ENCODE measurements around the gene FLYWCH2.
"Not testable (repeated sequence)": the region's sequence is repeated elsewhere in the genome, so short reads cannot be mapped to it uniquely, and the experiment has no call there.

Gene FLYWCH2

DNA sequence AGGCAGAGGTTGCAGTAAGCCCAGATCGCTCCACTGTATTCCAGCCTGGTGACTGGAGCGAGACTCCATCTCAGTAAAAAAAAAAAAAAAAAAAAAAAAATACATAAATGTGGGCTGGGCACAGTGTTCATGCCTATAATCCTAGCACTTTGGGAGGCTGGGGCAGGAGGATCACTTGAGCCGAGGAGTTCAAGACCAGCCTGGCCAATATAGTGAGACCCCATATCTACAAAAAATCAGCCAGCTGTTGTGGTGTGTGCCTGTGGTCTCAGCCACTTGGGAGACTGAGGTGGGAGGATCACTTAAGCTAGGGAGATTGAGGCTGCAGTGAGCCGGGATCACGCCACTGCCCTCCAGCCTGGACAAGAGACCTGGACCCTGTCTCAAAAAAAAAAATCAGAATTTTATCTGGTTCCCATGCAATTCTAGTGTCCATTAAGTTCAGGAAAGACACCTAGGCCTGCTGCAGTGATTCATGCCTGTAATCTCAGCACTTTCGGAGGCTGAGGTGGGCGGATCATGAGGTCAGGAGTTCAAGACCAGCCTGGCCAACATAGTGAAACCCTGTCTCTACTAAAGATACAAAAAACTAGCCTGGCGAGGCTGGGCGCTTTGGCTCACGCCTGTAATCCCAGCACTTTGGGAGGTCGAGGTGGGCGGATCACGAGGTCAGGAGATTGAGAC lies 48.4 kb downstream of the FLYWCH2 start:
- not testable (repeated sequence) for FAIRE-seq; DNase-seq (ENCODE audit: extremely low spot score, insufficient read length, low read depth)

DNA sequence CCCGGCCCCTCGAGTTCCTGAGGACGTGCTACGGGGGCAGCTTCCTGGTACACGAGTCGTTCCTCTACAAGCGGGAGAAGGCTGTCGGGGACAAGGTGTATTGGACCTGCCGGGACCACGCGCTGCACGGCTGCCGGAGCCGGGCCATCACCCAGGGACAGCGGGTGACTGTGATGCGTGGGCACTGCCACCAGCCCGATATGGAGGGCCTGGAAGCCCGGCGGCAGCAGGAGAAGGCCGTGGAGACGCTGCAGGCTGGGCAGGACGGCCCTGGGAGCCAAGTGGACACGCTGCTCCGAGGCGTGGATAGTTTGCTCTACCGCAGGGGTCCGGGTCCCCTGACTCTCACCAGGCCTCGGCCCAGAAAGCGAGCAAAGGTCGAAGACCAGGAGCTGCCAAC lies 50.1 kb downstream of the FLYWCH2 start:
- DNase-seq (ENCODE audit: extremely low spot score, insufficient read length, low read depth) (no peak), FAIRE-seq (no peak)

DNA sequence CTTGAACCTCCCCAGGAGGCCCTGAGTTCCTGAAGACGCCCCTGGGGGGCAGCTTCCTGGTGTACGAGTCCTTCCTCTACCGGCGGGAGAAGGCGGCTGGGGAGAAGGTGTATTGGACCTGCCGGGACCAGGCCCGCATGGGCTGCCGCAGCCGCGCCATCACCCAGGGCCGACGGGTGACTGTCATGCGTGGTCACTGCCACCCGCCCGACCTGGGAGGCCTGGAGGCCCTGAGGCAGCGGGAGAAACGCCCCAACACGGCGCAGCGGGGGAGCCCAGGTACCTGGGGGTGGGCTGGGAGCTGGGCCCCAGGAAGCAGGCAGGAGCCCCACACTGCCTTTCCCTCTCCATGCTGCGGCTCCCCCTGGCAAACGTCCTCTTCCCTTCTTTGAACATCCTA lies 50.7 kb downstream of the FLYWCH2 start:
- FAIRE-seq: no peak
- no peak for DNase-seq (ENCODE audit: extremely low spot score, insufficient read length, low read depth)

DNA sequence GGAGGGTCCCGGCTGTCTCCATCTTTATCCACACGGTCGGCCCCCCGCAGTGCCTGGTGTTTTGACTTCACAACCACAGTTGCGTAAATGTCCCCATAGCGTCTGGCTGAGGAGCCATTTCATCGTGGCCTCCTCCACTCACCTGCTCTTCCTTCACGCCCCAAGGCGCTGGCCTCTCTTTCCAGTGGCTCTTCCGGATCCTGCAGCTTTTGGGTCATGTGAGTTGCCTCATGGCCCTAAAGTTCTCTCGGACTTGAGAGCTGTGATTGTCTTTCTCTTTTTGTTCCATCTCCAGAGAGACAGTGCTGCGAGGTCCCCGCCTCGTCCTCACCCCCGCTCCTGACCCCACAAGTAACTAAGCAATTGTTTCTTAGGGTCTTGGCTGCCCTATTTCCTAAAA lies 51.4 kb downstream of the FLYWCH2 start:
- FAIRE-seq (no peak), DNase-seq (ENCODE audit: extremely low spot score, insufficient read length, low read depth) (no peak)

DNA sequence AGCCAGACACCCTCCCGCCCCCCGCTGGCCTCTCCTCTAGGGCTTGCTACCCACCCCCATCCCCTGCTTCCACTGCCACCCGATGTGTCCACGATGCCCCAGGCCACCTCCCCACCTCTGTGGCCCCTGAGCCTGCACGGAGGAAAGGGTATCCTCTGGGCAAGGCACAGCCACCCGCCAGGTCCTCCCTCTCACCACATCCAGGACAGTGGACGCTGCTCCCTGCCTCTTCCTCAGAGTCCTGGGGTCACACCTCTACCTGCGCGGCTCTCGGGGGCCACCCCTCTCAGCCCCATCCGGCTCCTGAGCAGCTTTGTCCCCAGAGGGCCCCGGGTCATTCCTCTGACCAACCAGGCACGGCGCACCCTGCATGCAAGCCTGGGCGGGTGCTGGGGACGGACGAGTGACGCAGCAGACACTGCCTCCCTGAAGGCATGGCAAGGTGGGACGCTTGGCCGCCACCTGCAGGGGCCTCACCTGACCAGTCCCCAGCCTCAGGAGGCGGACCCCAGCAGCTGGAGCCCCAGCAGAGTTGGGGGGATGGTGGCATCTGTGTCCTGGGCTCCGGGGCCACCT lies 53.5 kb downstream of the FLYWCH2 start:
- DNase-seq (ENCODE audit: extremely low spot score, insufficient read length, low read depth): no peak
- FAIRE-seq: no peak

DNA sequence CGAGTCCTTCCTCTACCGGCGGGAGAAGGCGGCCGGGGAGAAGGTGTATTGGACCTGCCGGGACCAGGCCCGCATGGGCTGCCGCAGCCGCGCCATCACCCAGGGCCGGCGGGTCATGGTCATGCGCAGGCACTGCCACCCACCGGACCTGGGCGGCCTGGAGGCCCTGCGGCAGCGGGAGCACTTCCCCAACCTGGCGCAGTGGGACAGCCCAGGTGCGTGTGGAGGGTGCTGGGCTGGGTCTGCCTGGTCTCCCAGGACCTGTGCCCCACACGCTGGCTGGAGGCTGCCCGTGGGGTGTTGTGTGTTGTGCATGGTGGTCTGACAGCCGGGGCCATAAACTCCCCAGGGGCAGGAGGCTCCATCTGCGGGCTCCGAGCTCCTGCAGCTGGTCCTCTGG lies 54.2 kb downstream of the FLYWCH2 start:
- FAIRE-seq (no peak), DNase-seq (ENCODE audit: extremely low spot score, insufficient read length, low read depth) (no peak)

DNA sequence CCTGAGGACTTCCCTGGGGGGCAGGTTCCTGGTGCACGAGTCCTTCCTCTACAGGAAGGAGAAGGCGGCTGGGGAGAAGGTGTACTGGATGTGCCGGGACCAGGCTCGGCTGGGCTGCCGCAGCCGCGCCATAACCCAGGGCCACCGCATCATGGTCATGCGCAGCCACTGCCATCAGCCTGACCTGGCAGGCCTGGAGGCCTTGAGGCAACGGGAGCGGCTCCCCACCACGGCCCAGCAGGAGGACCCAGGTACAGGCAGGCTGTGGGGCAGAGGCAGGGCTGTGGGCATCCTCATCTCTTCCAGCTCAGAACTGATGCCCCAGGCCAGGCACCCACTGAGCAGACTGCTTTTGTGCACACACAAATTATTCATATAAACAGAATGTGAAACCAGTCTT lies 55.2 kb downstream of the FLYWCH2 start:
- FAIRE-seq: no peak
- DNase-seq (ENCODE audit: extremely low spot score, insufficient read length, low read depth): no peak

DNA sequence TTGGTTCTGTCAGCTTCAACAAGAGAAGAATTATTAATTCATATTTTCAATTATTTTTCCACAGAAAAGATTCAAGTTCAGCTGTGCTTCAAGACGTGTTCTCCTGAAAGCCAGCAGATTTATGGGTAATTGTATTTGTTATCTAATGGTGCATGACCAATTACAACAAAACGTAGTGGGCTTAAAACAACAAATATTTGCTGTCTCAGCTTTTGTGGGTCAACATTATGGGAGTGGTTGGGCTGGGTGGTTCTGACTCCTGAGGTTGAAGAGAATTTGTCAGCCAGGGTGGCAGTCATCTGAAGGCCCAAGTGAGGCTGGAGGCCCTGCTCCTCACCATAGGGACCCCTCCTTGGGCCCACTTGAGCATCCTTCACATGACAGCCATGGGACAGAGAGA lies 57.0 kb downstream of the FLYWCH2 start:
- no peak for FAIRE-seq
- DNase-seq (ENCODE audit: extremely low spot score, insufficient read length, low read depth): no peak

DNA sequence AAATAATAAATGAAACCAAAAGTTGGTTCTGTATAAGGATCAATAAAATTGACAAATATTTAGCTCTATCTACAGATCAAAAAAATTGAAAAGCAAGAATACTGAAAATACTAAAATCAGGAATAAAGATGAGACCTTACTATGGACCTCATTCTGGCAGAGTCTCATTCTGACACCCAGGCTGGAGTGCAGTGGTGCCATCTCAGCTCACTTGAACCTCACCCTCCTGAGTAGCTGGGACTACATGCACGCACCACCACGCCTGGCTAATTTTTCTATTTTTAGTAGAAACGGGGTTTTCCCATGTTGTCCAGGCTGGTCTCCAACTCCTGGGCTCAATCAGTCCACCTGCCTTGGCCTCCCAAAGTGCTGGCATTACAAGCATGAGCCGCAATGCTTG lies 59.0 kb downstream of the FLYWCH2 start:
- DNase-seq (ENCODE audit: extremely low spot score, insufficient read length, low read depth): no peak
- FAIRE-seq: no peak

DNA sequence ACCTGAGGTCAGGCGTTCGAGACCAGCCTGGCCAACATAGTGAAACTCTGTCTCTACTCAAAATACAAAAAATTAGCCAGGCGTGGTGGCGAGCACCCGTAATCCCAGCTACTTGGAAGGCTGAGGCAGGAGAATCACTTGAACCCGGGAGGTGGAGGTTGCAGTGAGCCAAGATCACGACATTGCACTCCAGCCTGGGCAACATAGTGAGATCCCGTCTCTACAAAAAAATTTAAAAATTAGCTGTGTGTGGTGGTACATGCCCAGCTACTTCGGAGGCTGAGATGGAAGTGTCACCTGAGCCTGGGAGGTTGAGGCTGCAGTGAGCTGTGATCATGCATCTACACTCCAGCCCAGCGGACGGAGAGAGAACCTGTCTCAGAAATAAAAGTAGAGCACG lies 60.7 kb downstream of the FLYWCH2 start:
- DNase-seq (ENCODE audit: extremely low spot score, insufficient read length, low read depth); FAIRE-seq: not testable (repeated sequence)

DNA sequence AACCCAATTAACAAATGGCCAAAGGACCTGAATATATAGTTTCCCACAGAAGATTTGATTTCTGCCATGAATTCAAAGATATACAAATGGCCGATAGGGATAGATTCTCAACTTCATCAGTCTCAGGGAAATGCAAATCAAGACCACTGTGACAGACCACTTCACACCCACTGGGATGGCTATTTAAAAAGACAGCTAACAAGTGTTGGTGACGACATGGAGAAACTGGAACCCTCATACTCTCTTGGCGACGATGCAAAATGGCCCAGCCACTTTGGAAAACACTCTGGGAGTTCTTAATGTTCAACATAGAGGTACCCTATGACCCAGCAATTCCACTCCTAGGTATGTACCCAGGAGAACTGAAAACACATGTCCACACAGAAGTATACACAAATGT lies 63.6 kb downstream of the FLYWCH2 start:
- no peak for DNase-seq (ENCODE audit: extremely low spot score, insufficient read length, low read depth)
- no peak for FAIRE-seq

All from GM18507 (cell line).